Measurements from ENCODE around the gene HLCS.
"Not testable (repeated sequence)": the region's sequence is repeated elsewhere in the genome, so short reads cannot be mapped to it uniquely, and the experiment has no call there.

Gene HLCS

DNA sequence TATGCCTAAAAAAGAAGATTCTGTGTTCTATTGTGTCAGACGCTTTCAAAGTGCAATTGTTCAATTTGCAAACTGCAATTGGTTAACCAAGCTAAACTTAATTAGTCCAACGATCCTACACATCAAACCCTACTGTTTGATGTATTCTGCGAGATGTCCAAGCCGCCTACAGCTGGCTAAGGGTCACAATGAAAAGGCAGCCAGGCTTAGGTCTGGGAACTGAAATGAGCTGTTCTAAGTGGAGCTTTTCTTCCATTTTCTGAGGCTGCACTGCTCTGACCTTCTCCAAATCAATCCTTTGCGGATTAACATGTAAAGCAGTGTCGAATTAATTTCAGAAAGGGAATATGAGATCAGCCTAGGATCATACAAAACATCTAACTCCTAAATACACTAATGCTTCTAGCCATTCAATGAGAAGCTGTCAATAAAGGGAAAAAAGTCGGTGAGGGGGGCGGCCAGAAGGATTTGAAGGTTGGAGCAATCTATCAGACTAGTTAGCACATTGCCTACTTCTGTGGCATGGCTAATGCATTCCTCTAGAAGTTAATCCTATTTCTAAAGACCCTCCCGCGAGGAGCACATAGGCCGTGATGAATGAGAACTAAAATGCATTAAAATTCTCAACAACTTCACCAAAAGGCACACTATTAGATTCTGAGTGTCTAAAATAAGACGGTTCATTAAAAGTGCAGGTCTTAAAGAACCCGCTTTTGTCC is 148.6 kb downstream of the HLCS start:
- no peaks in the 10 kb centered on the region for H3K9me3 ChIP-seq (ENCODE audit: insufficient read depth, low read depth, low read length)
- H3K9ac ChIP-seq (ENCODE audit: low read depth, low read length), result no peak overlapping the region
- H3K4me1 ChIP-seq (ENCODE audit: insufficient read depth, low read length), result peaks cover 19% of the 10 kb centered on the region; the same call in 1 of the 2 replicates
- WGBS, result 93% methylated on average over 13 of the region's 13 CpGs
- no peaks in the 10 kb centered on the region for H3K27me3 ChIP-seq (ENCODE audit: insufficient read depth, low read length)
- no peaks in the 10 kb centered on the region for H3K36me3 ChIP-seq (ENCODE audit: insufficient read depth, low read length)
- no peak overlapping the region for H3K4me3 ChIP-seq (ENCODE audit: low read length)
- no peak overlapping the region for H3K27ac ChIP-seq (ENCODE audit: low read depth, low read length)

DNA sequence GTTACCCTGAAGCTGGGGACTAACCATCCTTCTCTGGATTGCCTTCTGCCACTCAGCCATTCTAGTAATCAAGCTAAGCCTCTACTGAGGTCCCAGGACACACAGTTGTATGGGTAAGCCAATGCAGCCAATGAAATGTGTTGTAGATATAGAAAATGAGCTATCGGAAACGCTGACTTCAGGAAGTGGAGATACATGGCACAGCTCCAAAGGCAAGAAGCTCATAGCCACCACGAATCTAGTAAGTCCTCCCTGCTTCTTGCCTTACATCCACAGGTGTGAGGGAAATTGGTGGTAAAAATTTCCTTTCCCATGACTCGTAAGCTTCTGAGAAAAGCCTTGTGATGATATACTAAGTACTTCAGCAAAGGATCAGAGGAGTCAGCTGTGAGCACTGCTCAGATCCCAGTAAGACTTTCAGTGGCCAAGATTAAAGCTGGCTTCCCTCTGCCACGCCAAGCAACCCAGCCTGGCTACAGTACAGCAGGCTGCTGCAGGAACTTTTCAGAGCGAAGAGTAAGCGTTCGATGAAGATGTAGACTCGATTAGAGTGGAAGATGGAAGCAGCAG is 149.8 kb downstream of the HLCS start:
- Histone ChIP-seq H3K4me3 (ENCODE audit: low read length) (no peak overlapping the region), H3K27me3 (ENCODE audit: insufficient read depth, low read length) (no peaks in the 10 kb centered on the region), H3K36me3 (ENCODE audit: insufficient read depth, low read length) (no peaks in the 10 kb centered on the region), H3K9ac (ENCODE audit: low read depth, low read length) (no peak overlapping the region), H3K27ac (ENCODE audit: low read depth, low read length) (no peak overlapping the region), H3K4me1 (ENCODE audit: insufficient read depth, low read length) (peaks cover 19% of the 10 kb centered on the region; the same call in 1 of the 2 replicates), H3K9me3 (ENCODE audit: insufficient read depth, low read depth, low read length) (no peaks in the 10 kb centered on the region)
- WGBS, result 95% methylated on average over 9 of the region's 9 CpGs

DNA sequence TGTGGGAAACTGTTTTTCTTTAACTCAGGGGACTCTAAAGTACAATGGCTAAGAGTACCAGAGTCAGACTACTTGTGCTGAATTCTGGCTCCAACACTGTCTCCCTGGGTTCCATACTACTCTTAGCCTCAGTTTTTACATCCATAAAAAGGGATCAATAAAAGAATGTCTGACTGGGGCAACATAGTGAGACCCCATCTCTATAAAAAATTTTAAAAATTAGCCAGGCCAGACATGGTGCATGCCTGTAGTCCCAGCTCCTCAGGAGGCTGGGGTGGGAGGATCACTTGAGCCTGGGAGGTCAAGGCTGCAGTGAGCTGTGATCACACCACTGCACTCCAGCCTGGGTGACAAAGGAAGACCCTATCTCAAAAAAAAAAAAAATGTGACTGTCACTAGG is 150.4 kb downstream of the HLCS start:
- H3K9ac ChIP-seq (ENCODE audit: low read depth, low read length); H3K27me3 ChIP-seq (ENCODE audit: insufficient read depth, low read length); H3K4me3 ChIP-seq (ENCODE audit: low read length); H3K36me3 ChIP-seq (ENCODE audit: insufficient read depth, low read length); H3K27ac ChIP-seq (ENCODE audit: low read depth, low read length); H3K9me3 ChIP-seq (ENCODE audit: insufficient read depth, low read depth, low read length): not testable (repeated sequence)
- peaks cover 19% of the 10 kb centered on the region; the same call in 1 of the 2 replicates for H3K4me1 ChIP-seq (ENCODE audit: insufficient read depth, low read length)

DNA sequence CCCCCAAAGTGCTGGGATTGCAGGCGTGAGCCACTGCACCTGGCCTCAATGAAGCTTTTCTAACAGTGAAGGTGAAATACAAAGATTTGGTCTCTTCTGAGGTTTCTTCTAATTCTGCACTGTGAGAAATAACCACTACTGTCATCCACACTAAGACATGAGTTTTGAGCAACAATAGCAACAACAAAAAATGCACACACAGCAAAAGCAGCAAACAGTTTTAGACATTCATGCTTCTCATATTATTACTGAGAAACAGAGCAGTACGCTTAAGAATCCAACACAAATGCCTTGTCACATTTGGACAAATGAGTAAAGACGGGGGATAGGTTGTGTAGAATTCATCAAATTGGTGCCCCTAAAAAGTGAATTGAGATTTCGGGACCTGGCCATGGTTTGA is 151.2 kb downstream of the HLCS start:
- H3K27ac ChIP-seq (ENCODE audit: low read depth, low read length), result no peak overlapping the region
- H3K36me3 ChIP-seq (ENCODE audit: insufficient read depth, low read length), result no peaks in the 10 kb centered on the region
- WGBS, result 97% methylated on average over 4 of the region's 4 CpGs
- H3K4me3 ChIP-seq (ENCODE audit: low read length), result no peak overlapping the region
- H3K9me3 ChIP-seq (ENCODE audit: insufficient read depth, low read depth, low read length), result no peaks in the 10 kb centered on the region
- H3K27me3 ChIP-seq (ENCODE audit: insufficient read depth, low read length), result no peaks in the 10 kb centered on the region
- H3K4me1 ChIP-seq (ENCODE audit: insufficient read depth, low read length), result peaks cover 14% of the 10 kb centered on the region; the same call in 1 of the 2 replicates
- no peak overlapping the region for H3K9ac ChIP-seq (ENCODE audit: low read depth, low read length)

DNA sequence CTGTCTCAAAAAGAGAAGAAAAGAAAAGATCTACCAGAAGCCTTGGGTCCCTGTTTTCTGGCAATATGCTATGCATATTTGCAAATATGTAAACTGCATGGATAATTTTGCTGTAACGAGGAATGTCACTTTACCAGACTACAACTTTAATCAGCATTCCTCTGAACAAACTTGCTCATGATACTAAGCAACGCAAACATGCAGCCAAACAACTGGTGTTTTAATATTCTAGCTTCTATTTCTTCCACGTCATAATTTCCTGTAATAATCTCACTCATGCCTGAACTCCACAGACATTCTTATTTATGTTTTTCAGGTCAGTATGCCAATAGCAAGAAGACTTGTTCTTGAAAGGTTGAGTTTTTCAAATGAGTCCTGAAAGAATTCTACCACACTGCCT is 153.4 kb downstream of the HLCS start:
- H3K4me3 ChIP-seq (ENCODE audit: low read length), result no peak overlapping the region

DNA sequence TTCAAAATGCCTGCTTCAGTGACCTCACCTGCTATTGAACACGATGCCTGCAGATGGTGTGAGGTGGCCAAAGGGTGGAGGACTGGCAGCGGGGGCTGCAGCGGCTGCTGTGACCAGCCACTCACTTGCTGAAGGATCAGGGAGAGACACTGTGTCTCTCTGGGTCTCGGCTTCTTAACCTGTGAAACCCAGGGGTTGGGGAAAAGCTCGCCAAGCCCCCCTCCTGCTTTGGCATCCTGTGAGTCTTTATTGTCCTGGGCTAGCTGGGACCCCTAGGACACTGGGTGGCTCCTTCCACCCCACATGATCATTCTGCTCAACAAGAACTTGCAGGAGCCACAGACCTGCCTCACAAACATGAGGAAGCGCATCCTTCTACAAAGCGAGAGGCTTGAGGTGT is 154.7 kb downstream of the HLCS start:
- H3K4me3 ChIP-seq (ENCODE audit: low read length), result no peak overlapping the region
- H3K27me3 ChIP-seq (ENCODE audit: insufficient read depth, low read length), result no peaks in the 10 kb centered on the region
- H3K9me3 ChIP-seq (ENCODE audit: insufficient read depth, low read depth, low read length), result no peaks in the 10 kb centered on the region
- WGBS, result 88% methylated on average over 7 of the region's 7 CpGs
- H3K36me3 ChIP-seq (ENCODE audit: insufficient read depth, low read length), result no peaks in the 10 kb centered on the region
- no peak overlapping the region for H3K9ac ChIP-seq (ENCODE audit: low read depth, low read length)
- H3K4me1 ChIP-seq (ENCODE audit: insufficient read depth, low read length), result no peaks in the 10 kb centered on the region
- no peak overlapping the region for H3K27ac ChIP-seq (ENCODE audit: low read depth, low read length)

More for the DNA sequence above, 153.4 kb downstream of the HLCS start:
- Histone ChIP-seq H3K9ac (ENCODE audit: low read depth, low read length) (no peak overlapping the region), H3K9me3 (ENCODE audit: insufficient read depth, low read depth, low read length) (no peaks in the 10 kb centered on the region), H3K36me3 (ENCODE audit: insufficient read depth, low read length) (no peaks in the 10 kb centered on the region), H3K4me1 (ENCODE audit: insufficient read depth, low read length) (no peaks in the 10 kb centered on the region), H3K27ac (ENCODE audit: low read depth, low read length) (no peak overlapping the region), H3K27me3 (ENCODE audit: insufficient read depth, low read length) (no peaks in the 10 kb centered on the region)
- WGBS, result 94% methylated on average over 3 of the region's 3 CpGs

DNA sequence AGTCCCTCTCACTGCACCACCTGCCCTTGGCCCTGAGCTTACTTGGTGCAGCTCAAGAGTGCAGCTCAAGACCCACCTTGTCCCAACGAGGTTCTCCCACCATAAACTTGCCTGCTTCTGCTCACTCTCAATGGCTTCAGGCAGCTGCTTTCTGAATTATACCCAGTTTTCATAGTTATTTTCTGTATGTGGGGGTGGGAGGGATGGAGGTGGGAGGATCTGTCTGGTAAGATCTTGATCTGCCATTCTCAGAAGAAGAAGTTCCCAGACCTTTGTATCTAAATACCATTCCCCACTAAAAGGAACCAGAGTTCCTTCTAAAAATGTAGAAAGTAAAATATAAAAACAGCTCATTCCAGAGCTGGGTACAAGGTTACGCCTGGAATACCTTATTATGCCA is 156.0 kb downstream of the HLCS start:
- H3K4me3 ChIP-seq (ENCODE audit: low read length), result no peak overlapping the region
- H3K27ac ChIP-seq (ENCODE audit: low read depth, low read length), result no peak overlapping the region
- 92% methylated on average over 2 of the region's 2 CpGs for WGBS

DNA sequence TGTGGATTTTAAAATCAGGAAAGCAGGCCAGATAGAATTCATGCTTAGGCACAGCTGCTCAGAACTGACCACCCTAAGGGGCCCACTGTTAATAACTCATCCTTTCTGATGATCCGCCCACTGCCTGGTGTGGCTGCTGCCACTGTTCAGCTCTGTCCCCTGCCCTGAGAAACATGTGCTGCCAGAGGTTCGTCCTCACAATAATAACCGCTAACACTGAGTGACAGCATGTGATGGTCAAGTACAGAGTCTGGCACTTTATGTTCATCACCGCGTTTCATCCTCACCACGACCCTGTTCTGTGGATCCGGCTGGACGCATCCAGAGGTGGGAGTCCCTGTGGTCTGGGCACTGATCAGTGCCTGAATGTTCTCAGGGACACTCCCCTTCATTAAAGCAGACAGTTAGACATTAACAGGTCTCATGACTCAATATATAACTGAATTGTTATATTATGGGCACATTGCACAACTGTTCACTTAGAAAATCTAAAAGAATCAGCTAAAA is 159.0 kb downstream of the HLCS start:
- WGBS, result 95% methylated on average over 8 of the region's 8 CpGs

More for the DNA sequence above, 156.0 kb downstream of the HLCS start:
- Histone ChIP-seq H3K36me3 (ENCODE audit: insufficient read depth, low read length) (no peaks in the 10 kb centered on the region), H3K27me3 (ENCODE audit: insufficient read depth, low read length) (no peaks in the 10 kb centered on the region), H3K9me3 (ENCODE audit: insufficient read depth, low read depth, low read length) (no peaks in the 10 kb centered on the region), H3K4me1 (ENCODE audit: insufficient read depth, low read length) (no peaks in the 10 kb centered on the region), H3K9ac (ENCODE audit: low read depth, low read length) (no peak overlapping the region)

DNA sequence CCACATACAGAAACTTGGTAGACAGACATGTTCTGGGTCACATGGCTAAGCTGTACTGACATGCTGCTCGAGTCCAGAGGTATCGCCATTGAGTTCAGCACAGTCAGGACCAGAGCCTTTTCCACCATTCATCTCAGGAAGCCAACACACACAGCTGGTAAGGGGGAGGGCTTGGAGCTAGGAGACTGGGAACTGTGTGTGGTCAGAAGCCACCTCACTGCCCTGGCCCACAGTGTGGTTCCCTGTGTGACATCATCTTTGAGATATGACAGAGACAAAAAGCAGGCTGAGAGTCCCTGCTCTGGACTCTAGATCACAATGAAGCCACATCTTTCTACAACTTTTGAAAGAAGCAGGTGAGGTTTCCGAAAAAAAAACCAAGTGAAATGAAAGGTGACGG is 160.4 kb downstream of the HLCS start:
- WGBS, result 93% methylated on average over 4 of the region's 4 CpGs
- H3K4me3 ChIP-seq (ENCODE audit: low read length), result no peak overlapping the region
- no peaks in the 10 kb centered on the region for H3K4me1 ChIP-seq (ENCODE audit: insufficient read depth, low read length)
- no peaks in the 10 kb centered on the region for H3K36me3 ChIP-seq (ENCODE audit: insufficient read depth, low read length)
- no peaks in the 10 kb centered on the region for H3K9me3 ChIP-seq (ENCODE audit: insufficient read depth, low read depth, low read length)
- H3K27me3 ChIP-seq (ENCODE audit: insufficient read depth, low read length), result no peaks in the 10 kb centered on the region
- no peak overlapping the region for H3K9ac ChIP-seq (ENCODE audit: low read depth, low read length)
- no peak overlapping the region for H3K27ac ChIP-seq (ENCODE audit: low read depth, low read length)

More for the DNA sequence above, 159.0 kb downstream of the HLCS start:
- H3K9me3 ChIP-seq (ENCODE audit: insufficient read depth, low read depth, low read length), result no peaks in the 10 kb centered on the region
- H3K4me1 ChIP-seq (ENCODE audit: insufficient read depth, low read length), result no peaks in the 10 kb centered on the region
- no peaks in the 10 kb centered on the region for H3K36me3 ChIP-seq (ENCODE audit: insufficient read depth, low read length)
- H3K9ac ChIP-seq (ENCODE audit: low read depth, low read length), result no peak overlapping the region
- H3K4me3 ChIP-seq (ENCODE audit: low read length), result no peak overlapping the region
- H3K27ac ChIP-seq (ENCODE audit: low read depth, low read length), result no peak overlapping the region
- H3K27me3 ChIP-seq (ENCODE audit: insufficient read depth, low read length), result no peaks in the 10 kb centered on the region

DNA sequence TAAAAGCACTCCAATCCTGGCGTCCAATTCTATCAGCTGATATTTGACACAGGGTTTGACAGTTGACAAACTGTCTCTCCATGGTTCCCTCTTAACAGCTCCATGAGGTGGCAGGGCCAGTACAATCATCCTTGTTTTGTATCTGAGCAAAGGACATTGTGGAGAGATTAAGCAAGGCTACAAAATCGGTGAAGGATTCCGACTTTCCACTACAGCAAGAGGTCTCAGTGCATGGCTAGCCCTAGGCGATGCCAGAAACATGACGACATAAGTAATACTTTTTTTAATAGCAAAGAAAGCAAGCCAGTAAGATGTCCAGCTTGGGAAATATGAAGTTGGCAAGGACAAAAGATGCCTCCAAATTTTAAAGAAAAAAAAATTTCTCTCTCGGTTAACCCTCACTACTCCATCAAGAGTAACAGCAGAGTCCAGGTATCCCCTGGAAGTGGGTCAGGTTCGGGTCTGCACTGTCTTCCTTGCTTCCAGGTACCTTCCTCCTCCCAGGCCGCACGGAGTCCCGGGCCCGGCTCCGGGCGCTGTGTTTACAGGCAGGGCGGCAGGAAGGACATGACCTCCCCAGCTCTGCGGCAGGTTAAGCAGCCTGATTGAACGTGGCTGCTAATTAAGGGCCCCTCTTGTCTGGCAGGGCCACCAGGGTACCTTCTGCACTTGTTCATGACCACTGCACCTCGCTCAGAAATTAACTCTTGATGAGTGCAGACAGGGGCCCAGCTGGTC is 161.4 kb downstream of the HLCS start:
- Histone ChIP-seq H3K9ac (ENCODE audit: low read depth, low read length) (no peak overlapping the region), H3K4me3 (ENCODE audit: low read length) (no peak overlapping the region), H3K27me3 (ENCODE audit: insufficient read depth, low read length) (no peaks in the 10 kb centered on the region), H3K36me3 (ENCODE audit: insufficient read depth, low read length) (no peaks in the 10 kb centered on the region), H3K4me1 (ENCODE audit: insufficient read depth, low read length) (no peaks in the 10 kb centered on the region), H3K9me3 (ENCODE audit: insufficient read depth, low read depth, low read length) (no peaks in the 10 kb centered on the region), H3K27ac (ENCODE audit: low read depth, low read length) (no peak overlapping the region)
- WGBS, result 96% methylated on average over 17 of the region's 17 CpGs

DNA sequence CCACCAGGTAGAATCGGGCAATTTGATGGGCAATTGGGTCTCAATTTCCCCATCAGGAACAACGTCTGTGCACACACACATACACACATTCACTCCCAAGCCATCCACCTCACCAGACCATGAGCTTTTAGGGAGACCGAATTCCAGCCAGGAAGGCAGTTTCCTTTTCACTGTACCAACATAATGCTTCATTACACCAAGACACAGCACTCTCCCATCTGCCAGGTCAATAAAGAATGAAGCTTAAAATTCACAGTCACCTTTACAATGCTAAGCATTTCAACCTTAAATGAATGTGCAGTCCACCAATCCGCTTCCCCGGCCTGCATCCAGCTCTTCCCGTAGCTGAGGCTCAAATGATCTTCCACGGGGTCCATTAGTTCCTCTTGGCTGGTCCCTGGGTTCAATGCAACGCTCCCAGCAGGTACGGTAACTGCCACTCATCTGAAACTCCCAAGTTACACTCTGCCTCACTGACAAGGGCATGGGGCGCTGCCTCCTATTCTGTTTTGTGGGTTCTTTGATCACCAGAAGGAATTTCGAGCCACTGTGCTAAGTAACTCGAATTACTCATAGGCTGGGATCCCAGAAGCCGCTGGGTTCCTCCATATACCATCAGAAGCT is 162.5 kb downstream of the HLCS start:
- H3K9ac ChIP-seq (ENCODE audit: low read depth, low read length), result no peak overlapping the region
- H3K9me3 ChIP-seq (ENCODE audit: insufficient read depth, low read depth, low read length), result no peaks in the 10 kb centered on the region
- H3K4me1 ChIP-seq (ENCODE audit: insufficient read depth, low read length), result no peaks in the 10 kb centered on the region
- no peaks in the 10 kb centered on the region for H3K27me3 ChIP-seq (ENCODE audit: insufficient read depth, low read length)
- H3K36me3 ChIP-seq (ENCODE audit: insufficient read depth, low read length), result no peaks in the 10 kb centered on the region
- WGBS, result 93% methylated on average over 13 of the region's 13 CpGs
- no peak overlapping the region for H3K27ac ChIP-seq (ENCODE audit: low read depth, low read length)
- H3K4me3 ChIP-seq (ENCODE audit: low read length), result no peak overlapping the region
